GM12864 (cell line): Measurements from ENCODE around the gene RAD9A.

ENCODE experiments used
- DNase-seq: peaks from one replicate; pipeline ENCODE4 v3.0.0-alpha.2; 2011; ENCODE audit warnings: low read depth
- H3K4me3 ChIP-seq: 2 replicates; pipeline ENCODE4 v1.5.1; 2011; ENCODE audit warnings: mild to moderate bottlenecking, low read depth, low read length, control low read depth
- TF ChIP-seq, protein P1 (sequence below): IDR thresholded peaks from 2 replicates; pipeline ENCODE4 v1.5.1; 2011; ENCODE audit warnings: low read depth, mild to moderate bottlenecking, moderate library complexity, low read length, control low read depth, inconsistent platforms; ENCODE audit errors: missing control alignments

Gene RAD9A

DNA sequence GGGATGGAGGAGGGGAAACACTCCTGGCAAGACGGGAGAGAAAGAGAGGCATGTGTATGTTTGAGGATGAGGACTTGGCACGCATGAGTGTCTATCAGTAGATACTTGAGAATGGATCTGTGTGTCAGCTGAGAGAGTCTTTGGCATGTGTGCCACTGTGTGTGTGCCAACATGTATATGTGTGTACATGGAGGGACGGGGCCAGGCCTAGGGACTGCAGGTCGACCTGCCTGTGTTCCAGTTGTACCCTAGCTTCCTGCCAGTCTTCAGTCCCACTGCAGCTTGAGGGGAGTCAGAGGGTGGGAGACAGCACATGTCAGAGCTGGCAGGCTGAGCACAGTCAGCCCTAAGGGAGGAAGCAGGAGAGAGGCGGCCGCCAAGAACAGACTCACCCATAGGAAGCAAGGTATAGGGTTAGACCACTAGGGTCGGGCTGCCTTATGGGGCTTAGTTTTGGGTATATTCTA is 24.0 kb upstream of the RAD9A start:
- TF ChIP-seq, protein P1, sequence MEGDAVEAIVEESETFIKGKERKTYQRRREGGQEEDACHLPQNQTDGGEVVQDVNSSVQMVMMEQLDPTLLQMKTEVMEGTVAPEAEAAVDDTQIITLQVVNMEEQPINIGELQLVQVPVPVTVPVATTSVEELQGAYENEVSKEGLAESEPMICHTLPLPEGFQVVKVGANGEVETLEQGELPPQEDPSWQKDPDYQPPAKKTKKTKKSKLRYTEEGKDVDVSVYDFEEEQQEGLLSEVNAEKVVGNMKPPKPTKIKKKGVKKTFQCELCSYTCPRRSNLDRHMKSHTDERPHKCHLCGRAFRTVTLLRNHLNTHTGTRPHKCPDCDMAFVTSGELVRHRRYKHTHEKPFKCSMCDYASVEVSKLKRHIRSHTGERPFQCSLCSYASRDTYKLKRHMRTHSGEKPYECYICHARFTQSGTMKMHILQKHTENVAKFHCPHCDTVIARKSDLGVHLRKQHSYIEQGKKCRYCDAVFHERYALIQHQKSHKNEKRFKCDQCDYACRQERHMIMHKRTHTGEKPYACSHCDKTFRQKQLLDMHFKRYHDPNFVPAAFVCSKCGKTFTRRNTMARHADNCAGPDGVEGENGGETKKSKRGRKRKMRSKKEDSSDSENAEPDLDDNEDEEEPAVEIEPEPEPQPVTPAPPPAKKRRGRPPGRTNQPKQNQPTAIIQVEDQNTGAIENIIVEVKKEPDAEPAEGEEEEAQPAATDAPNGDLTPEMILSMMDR: no peak
- no peak for DNase-seq
- no peak overlapping the region for H3K4me3 ChIP-seq

DNA sequence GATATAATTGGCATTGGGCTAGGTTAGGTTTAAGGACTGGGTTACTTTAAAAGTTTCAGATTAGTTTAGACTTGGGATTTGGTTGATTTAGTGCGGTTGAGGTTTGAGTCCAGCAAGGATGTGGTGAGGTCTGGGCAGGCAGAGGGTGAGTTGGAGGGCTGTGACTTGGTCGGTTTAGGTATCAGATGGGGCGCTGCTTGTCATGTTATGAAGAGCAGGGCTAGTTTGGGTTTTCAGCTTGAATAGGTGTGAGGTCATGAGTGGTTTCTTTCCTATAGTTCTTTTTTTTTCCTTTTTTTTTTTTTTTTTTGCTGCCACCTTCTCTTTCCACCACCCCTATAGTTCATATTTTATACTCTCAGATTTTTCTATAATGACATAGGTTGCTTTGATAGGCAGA is 23.2 kb upstream of the RAD9A start:
- TF ChIP-seq, protein P1: no peak
- DNase-seq: no peak
- no peak overlapping the region for H3K4me3 ChIP-seq

DNA sequence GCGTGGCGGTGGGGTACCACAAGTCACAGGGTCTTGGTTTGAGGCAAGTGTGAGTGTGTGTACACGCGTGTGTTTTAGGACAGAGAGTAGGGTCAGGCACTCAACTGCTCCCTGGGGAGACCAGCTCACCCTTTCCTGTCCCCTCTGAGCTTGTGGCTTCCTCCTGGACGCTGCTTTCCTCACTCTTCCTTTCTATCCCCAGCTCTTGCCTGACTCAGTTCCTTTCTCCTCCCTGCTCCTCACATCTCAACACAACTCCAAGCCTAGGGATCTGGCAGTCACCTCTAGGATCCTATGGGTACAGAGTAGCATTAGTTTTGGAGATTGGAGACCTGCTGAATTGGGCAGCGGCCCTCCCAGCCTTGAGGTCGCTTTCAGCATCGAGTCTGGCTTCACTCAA is 22.5 kb upstream of the RAD9A start:
- H3K4me3 ChIP-seq: no peak overlapping the region
- no peak for DNase-seq
- TF ChIP-seq, protein P1: no peak

DNA sequence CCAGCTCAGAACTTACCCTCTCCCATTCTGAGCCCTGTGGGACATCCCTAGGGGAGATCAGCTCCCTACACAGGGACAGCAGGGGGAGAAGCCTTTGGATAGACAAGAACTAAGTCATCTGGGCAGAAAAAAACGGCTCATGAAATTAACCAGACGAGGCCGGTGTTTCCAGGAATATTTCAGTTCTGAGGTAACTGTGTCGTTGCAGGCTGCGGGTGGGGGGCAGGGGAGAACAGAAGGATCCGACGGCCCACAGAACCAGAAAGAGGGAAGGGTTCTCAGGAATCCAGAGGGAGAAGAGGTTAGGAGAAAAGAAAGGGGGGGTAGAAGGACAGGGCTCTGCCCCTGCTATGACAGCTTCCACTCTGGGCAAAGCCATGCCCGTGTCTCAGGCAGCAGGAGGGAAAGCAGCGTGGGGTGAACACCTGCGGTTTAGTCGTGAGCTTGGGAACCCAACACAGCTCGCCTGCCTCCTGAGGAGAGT is 21.9 kb upstream of the RAD9A start:
- H3K4me3 ChIP-seq: no peak overlapping the region
- TF ChIP-seq, protein P1: no peak
- DNase-seq: no peak

DNA sequence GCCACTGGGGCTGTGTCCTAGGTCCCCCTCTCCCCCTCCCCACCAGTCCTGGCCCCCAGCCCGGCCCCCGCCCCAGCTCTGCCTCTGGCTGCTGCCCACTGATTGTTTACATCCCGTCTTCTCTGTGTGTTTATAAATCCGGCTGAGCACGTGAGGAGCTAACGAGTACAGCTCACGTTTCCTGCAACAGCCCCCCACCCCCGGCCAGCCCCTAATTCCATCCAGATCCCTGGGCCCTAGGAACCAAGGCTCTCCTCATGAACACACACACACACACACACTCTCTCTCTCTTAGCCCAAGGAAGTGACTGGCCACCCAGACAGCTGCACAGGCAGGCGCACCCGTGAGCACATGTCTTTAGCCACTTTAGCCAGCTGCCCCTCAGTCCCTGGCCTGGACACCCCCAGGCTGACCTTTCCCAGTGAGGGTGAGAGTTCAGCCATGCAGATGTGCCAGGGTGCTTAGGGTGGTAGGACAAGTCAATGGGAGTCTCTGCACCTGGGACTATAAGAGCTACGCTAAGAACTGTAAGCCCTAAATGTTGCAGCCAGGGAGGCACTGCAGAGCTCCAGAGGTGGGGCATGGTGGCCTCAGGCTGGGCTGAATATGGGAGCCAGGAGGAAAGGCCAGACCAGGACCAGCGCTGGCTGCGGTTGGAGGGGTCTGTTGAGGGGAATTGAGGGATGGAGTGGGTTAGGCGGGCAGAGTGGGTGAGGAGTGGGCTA is 21.3 kb upstream of the RAD9A start:
- TF ChIP-seq, protein P1: no peak
- no peak for DNase-seq
- no peak overlapping the region for H3K4me3 ChIP-seq

DNA sequence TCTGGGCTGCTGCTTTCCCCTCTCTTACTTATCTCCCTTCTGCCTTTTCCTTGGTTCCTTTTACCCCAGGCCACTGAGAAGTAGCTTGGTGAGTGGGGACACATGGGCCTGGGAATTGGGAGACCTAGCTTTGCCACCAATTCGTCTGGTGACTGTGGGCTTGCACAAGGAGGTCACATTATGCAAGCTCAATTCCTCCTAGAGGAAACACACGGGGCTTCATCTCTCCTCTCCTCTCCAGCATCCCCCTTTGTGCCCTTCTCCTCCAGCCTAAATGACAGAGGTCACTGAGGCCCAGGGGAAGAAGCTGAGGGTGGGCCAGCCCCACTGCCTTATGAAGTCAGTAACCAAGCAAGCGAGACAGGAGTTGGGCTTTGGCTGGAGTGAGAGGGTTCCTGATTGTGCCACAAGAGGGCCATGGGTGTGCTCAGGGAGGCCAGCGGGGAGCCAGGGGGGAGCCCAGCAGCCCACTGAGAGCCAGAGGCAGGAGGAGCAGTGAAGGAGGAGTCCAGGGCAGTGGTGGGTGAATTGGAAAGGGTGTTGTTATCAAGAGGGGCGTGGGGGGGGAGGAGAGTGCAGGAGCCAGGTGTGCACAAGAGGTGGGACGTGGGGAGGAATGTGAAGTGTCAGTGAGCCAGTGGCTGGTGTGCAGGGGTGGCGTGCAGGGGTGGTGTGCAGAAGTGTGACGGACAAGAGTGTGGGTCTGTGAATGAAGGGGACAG is 20.4 kb upstream of the RAD9A start:
- no peak overlapping the region for H3K4me3 ChIP-seq
- TF ChIP-seq, protein P1: peak; percentile 50
- DNase-seq: no peak

DNA sequence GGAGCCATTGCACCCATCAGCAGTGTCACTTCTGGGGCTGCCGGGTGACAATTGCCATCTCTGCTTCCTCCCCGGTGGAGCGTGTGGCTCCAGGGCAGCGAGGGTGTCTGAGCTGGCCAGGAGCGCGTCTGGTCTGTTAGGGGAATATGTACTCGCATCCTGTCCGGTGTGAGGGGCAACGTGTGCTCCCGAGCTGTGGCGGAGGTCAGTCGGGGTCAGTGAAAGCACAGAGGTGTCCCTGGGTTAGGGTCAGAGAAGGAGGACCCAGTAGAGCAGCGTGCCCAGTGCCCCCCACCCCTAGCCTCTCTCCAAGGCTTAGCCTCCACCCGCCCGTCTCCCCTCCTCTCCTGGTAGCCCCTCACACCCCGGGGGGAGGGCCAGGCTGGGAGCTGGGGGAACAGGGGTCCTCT is 19.9 kb upstream of the RAD9A start:
- no peak for DNase-seq
- TF ChIP-seq, protein P1: no peak
- H3K4me3 ChIP-seq: peak overlapping the region; percentile 22
